ENCODE measurements around the gene LRRC14B.

GRCh38 chr5:173392-174290, 17.7 kb upstream of the LRRC14B start:
- TF ChIP-seq CTCF (IDR thresholded peaks at IDR 0.05) (no peak), POLR2A (IDR thresholded peaks at IDR 0.05) (no peak)

All from vagina (tissue), 2 donors.